ENCODE measurements around the gene TFDP2. TPM values are rescaled to one million over a fixed set of nuclear protein-coding genes. Genes with fewer than 3 reads are reported as not detected.

TFDP2 gene
- total RNA-seq, 1 experiment from 2014 or later, result 48.2 TPM

- Mint-ChIP-seq H3K27me3 (ENCODE audit: low read depth) (no peaks in the 10 kb centered on the region), H3K4me1 (peaks cover 7% of the 10 kb centered on the region), H3K4me3 (no peak overlapping the region), H3K27ac (no peak overlapping the region), H3K9me3 (no peaks in the 10 kb centered on the region), H3K36me3 (no peaks in the 10 kb centered on the region)
- 0 out of 2 replicates have a peak, but pooled peaks have one; percentile 19 for ATAC-seq
- CTCF ChIA-PET, result interaction anchor here (1.1 to 1.5 kb wide), 4 partner anchors 143 to 295 kb away, joined by 3 read pairs; no protein-coding TSS in a partner anchor
- no peak for DNase-seq (ENCODE audit: low spot score)
- no peak for TF ChIP-seq SOX15 (CRISPR knock-in tag; IDR thresholded peaks at IDR 0.05)
- TF ChIP-seq SP1 (CRISPR knock-in tag; conservative IDR thresholded peaks at IDR 0.05), result no peak
- no peak for TF ChIP-seq CTCF (IDR thresholded peaks at IDR 0.05)
- TF ChIP-seq USF2 (CRISPR knock-in tag; IDR thresholded peaks at IDR 0.05), result no peak
- TF ChIP-seq MLX (CRISPR knock-in tag; IDR thresholded peaks at IDR 0.05), result no peak
- no peak for TF ChIP-seq ZNF396 (CRISPR knock-in tag; IDR thresholded peaks at IDR 0.05; ENCODE audit: borderline replicate concordance)
- TF ChIP-seq CBFB (CRISPR knock-in tag; IDR thresholded peaks at IDR 0.05; ENCODE audit: low read depth), result no peak
- no peak for TF ChIP-seq SMAD3 (CRISPR knock-in tag; IDR thresholded peaks at IDR 0.05; ENCODE audit: borderline replicate concordance)
- TF ChIP-seq NR2C2 (CRISPR knock-in tag; IDR thresholded peaks at IDR 0.05), result no peak
- TF ChIP-seq KAT7 (CRISPR knock-in tag; IDR thresholded peaks at IDR 0.05; ENCODE audit: borderline replicate concordance), result no peak
- no peak for TF ChIP-seq ETV6 (CRISPR knock-in tag; IDR thresholded peaks at IDR 0.05)
- TF ChIP-seq ZNF425 (CRISPR knock-in tag; conservative IDR thresholded peaks at IDR 0.05), result no peak
- no peak for TF ChIP-seq PRRX2 (CRISPR knock-in tag; IDR thresholded peaks at IDR 0.05)
- no peak for TF ChIP-seq ERG (CRISPR knock-in tag; IDR thresholded peaks at IDR 0.05)
- no peak for TF ChIP-seq JUN (CRISPR knock-in tag; IDR thresholded peaks at IDR 0.05)
- TF ChIP-seq PREB (CRISPR knock-in tag; IDR thresholded peaks at IDR 0.05; ENCODE audit: borderline replicate concordance), result no peak
- POLR2A ChIA-PET, result no interaction called here
Observed at GRCh38 chr3:141940194-141940776, 209.1 kb downstream of the TFDP2 start.

GRCh38 chr3:141939759-141940158, 209.6 kb downstream of the TFDP2 start:
- Mint-ChIP-seq H3K36me3 (no peaks in the 10 kb centered on the region), H3K9me3 (no peaks in the 10 kb centered on the region), H3K4me1 (peaks cover 7% of the 10 kb centered on the region), H3K4me3 (no peak overlapping the region), H3K27ac (no peak overlapping the region), H3K27me3 (ENCODE audit: low read depth) (no peaks in the 10 kb centered on the region)
- ATAC-seq, result no peak
- ChIA-PET POLR2A (no interaction called here), CTCF (interaction anchor here (1.1 to 1.5 kb wide), 3 partner anchors 143 to 295 kb away, joined by 3 read pairs; no protein-coding TSS in a partner anchor)
- DNase-seq (ENCODE audit: low spot score), result no peak
- no peak for TF ChIP-seq OVOL2 (CRISPR knock-in tag; IDR thresholded peaks at IDR 0.05; ENCODE audit: borderline replicate concordance)
- TF ChIP-seq TP53 (CRISPR knock-in tag; IDR thresholded peaks at IDR 0.05), result no peak
- no peak for TF ChIP-seq MAX (CRISPR knock-in tag; IDR thresholded peaks at IDR 0.05)
- no peak for TF ChIP-seq ZNF532 (CRISPR knock-in tag; IDR thresholded peaks at IDR 0.05; ENCODE audit: borderline replicate concordance)
- TF ChIP-seq FOXP4 (CRISPR knock-in tag; IDR thresholded peaks at IDR 0.05), result no peak

Data from WTC11 (cell line).